GM12891 (cell line): ENCODE data around the gene PYROXD2.
"Not testable (repeated sequence)": the region's sequence is repeated elsewhere in the genome, so short reads cannot be mapped to it uniquely, and the experiment has no call there.

Source experiments
- POLR2A ChIP-seq: IDR thresholded peaks from 2 replicates; pipeline ENCODE4 v1.6.1; 2011; ENCODE audit warnings: low read depth, low read length, control low read depth
- TAF1 ChIP-seq: IDR thresholded peaks from 2 replicates; pipeline ENCODE4 v1.6.1; 2011; ENCODE audit warnings: low read depth, low read length, control low read depth

DNA sequence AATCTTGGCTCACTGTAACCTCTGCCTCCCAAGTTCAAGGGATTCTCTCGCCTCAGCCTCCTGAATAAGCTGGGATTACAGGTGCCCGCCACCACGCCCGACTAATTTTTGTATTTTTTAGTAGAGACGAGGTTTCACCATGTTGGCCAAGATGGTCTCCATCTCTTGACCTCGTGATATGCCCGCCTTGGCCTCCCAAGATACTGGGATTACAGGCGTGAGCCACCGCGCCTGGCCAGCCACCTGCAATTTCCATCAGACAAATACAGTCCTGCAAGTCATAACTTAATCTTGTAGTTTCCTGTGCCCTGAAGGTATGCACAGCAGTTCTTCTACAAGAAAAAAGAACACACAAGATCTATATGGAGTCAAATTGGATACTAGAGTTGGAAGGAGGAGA is 73.3 kb downstream of the PYROXD2 start:
- not testable (repeated sequence) for TF ChIP-seq POLR2A, TAF1
